Measurements from ENCODE around the gene FAHD2A.
"Not testable (repeated sequence)": the region's sequence is repeated elsewhere in the genome, so short reads cannot be mapped to it uniquely, and the experiment has no call there.

Gene FAHD2A

GRCh38 chr2:95393901-95394300, 8.6 kb upstream of the FAHD2A start:
- H3K4me3 Mint-ChIP-seq, result no peak overlapping the region
- H3K9me3 Mint-ChIP-seq, result no peaks in the 10 kb centered on the region
- DNase-seq (no peak), ATAC-seq (no peak)
- no peak overlapping the region for H3K27ac Mint-ChIP-seq
- H3K4me1 Mint-ChIP-seq, result no peaks in the 10 kb centered on the region
- peaks cover 5% of the 10 kb centered on the region for H3K27me3 Mint-ChIP-seq

GRCh38 chr2:95399061-95399460, 3.4 kb upstream of the FAHD2A start:
- Mint-ChIP-seq H3K27ac (no peak overlapping the region), H3K4me1 (peaks cover 29% of the 10 kb centered on the region), H3K4me3 (no peak overlapping the region), H3K9me3 (no peaks in the 10 kb centered on the region), H3K27me3 (no peaks in the 10 kb centered on the region)
- ATAC-seq (no peak), DNase-seq (no peak)

- H3K9me3 Mint-ChIP-seq, result no peaks in the 10 kb centered on the region
- peak overlapping the region in 1 of 2 donors; percentile 98 for H3K27ac Mint-ChIP-seq
- no peak for ATAC-seq
- no peaks in the 10 kb centered on the region for H3K27me3 Mint-ChIP-seq
- no peak for DNase-seq
- H3K4me3 Mint-ChIP-seq, result peak overlapping the region; percentile 99 to 100
- H3K4me1 Mint-ChIP-seq, result peaks cover 30% of the 10 kb centered on the region
Observed at GRCh38 chr2:95401480-95401879, 1.0 kb upstream of the FAHD2A start.

- peaks cover 30% of the 10 kb centered on the region for H3K4me1 Mint-ChIP-seq
- H3K27ac Mint-ChIP-seq, result peak overlapping the region; percentile 98 to 100
- peak overlapping the region; percentile 99 to 100 for H3K4me3 Mint-ChIP-seq
- DNase-seq, H3K27me3 Mint-ChIP-seq, H3K9me3 Mint-ChIP-seq: not testable (repeated sequence)
- peak; percentile 44 for ATAC-seq
Observed at GRCh38 chr2:95402004-95402369, 521 bp upstream of the FAHD2A start.

GRCh38 chr2:95403204-95403721, 755 bp downstream of the FAHD2A start:
- not testable (repeated sequence) for H3K27me3 Mint-ChIP-seq, H3K9me3 Mint-ChIP-seq
- ATAC-seq (peak; percentile 55), DNase-seq (peak; percentile 18 to 43)
- Mint-ChIP-seq H3K4me1 (peaks cover 30% of the 10 kb centered on the region), H3K4me3 (peak overlapping the region; percentile 99 to 100), H3K27ac (peak overlapping the region; percentile 98 to 100)

- Mint-ChIP-seq H3K4me1 (peaks cover 30% of the 10 kb centered on the region), H3K4me3 (peak overlapping the region; percentile 99 to 100)
- not testable (repeated sequence) for ATAC-seq, DNase-seq, H3K27ac Mint-ChIP-seq, H3K9me3 Mint-ChIP-seq, H3K27me3 Mint-ChIP-seq
Observed at GRCh38 chr2:95403824-95404223, 1.3 kb downstream of the FAHD2A start.

GRCh38 chr2:95404676-95405075, 2.2 kb downstream of the FAHD2A start:
- H3K9me3 Mint-ChIP-seq, ATAC-seq, H3K27me3 Mint-ChIP-seq, H3K4me3 Mint-ChIP-seq, H3K27ac Mint-ChIP-seq, DNase-seq: not testable (repeated sequence)
- H3K4me1 Mint-ChIP-seq, result peaks cover 30% of the 10 kb centered on the region

- not testable (repeated sequence) for ATAC-seq, H3K4me1 Mint-ChIP-seq, DNase-seq
Observed at GRCh38 chr2:95411239-95411638, 8.7 kb downstream of the FAHD2A start.

GRCh38 chr2:95414015-95414594, 11.6 kb downstream of the FAHD2A start:
- H3K4me1 Mint-ChIP-seq, H3K9me3 Mint-ChIP-seq, H3K4me3 Mint-ChIP-seq, H3K27me3 Mint-ChIP-seq: not testable (repeated sequence)
- DNase-seq (peak; percentile 21 to 53), ATAC-seq (peak; percentile 79)
- peak overlapping the region in 1 of 2 donors; percentile 1 for H3K27ac Mint-ChIP-seq

More at GRCh38 chr2:95411239-95411638, 8.7 kb downstream of the FAHD2A start:
- H3K4me3 Mint-ChIP-seq, H3K27me3 Mint-ChIP-seq, H3K9me3 Mint-ChIP-seq: not testable (repeated sequence)
- H3K27ac Mint-ChIP-seq, result peak overlapping the region in 1 of 2 donors; percentile 85

GRCh38 chr2:95415138-95415537, 12.6 kb downstream of the FAHD2A start:
- not testable (repeated sequence) for DNase-seq, H3K4me3 Mint-ChIP-seq, H3K9me3 Mint-ChIP-seq, H3K27me3 Mint-ChIP-seq, ATAC-seq, H3K4me1 Mint-ChIP-seq
- H3K27ac Mint-ChIP-seq, result peak overlapping the region in 1 of 2 donors; percentile 38

GRCh38 chr2:95415561-95415960, 13.1 kb downstream of the FAHD2A start:
- not testable (repeated sequence) for H3K4me3 Mint-ChIP-seq, DNase-seq, H3K9me3 Mint-ChIP-seq, H3K27me3 Mint-ChIP-seq, ATAC-seq, H3K27ac Mint-ChIP-seq, H3K4me1 Mint-ChIP-seq

GRCh38 chr2:95427196-95427867, 24.8 kb downstream of the FAHD2A start:
- not testable (repeated sequence) for H3K27me3 Mint-ChIP-seq, H3K9me3 Mint-ChIP-seq, H3K4me3 Mint-ChIP-seq, H3K27ac Mint-ChIP-seq, H3K4me1 Mint-ChIP-seq, DNase-seq
- peak; percentile 38 for ATAC-seq

GRCh38 chr2:95429748-95430467, 27.4 kb downstream of the FAHD2A start:
- H3K27ac Mint-ChIP-seq, H3K9me3 Mint-ChIP-seq, H3K27me3 Mint-ChIP-seq, ATAC-seq, H3K4me1 Mint-ChIP-seq, DNase-seq, H3K4me3 Mint-ChIP-seq: not testable (repeated sequence)

- not testable (repeated sequence) for H3K27me3 Mint-ChIP-seq, DNase-seq, H3K9me3 Mint-ChIP-seq, H3K4me1 Mint-ChIP-seq, ATAC-seq, H3K4me3 Mint-ChIP-seq, H3K27ac Mint-ChIP-seq
Observed at GRCh38 chr2:95433373-95433772, 30.9 kb downstream of the FAHD2A start.

GRCh38 chr2:95433973-95434372, 31.5 kb downstream of the FAHD2A start:
- not testable (repeated sequence) for DNase-seq, H3K4me1 Mint-ChIP-seq, H3K9me3 Mint-ChIP-seq, H3K27ac Mint-ChIP-seq, H3K4me3 Mint-ChIP-seq, H3K27me3 Mint-ChIP-seq, ATAC-seq

- ATAC-seq, H3K4me3 Mint-ChIP-seq, H3K27me3 Mint-ChIP-seq, H3K27ac Mint-ChIP-seq, DNase-seq, H3K4me1 Mint-ChIP-seq, H3K9me3 Mint-ChIP-seq: not testable (repeated sequence)
Observed at GRCh38 chr2:95434507-95435076, 32.1 kb downstream of the FAHD2A start.

Data from stimulated activated naive CD8-positive, alpha-beta T cell treated with anti-CD3 and anti-CD28 coated beads, Interleukin-15, amount 100 ng/mL, for 72 hours (primary cell).